Loucy (cell line): ENCODE data around the gene SAMSN1.

ENCODE experiments used
- EZH2phosphoT487 ChIP-seq: fragments of 200-600 bp; IDR thresholded peaks from 2 replicates; pipeline ENCODE4 v1.6.1; 2018; ENCODE audit warnings: antibody characterized with exemption, mild to moderate bottlenecking, moderate library complexity, borderline replicate concordance
- TF ChIP-seq, protein P1 (sequence below): fragments of 200-600 bp; sonication (generic); conservative IDR thresholded peaks from 2 replicates; pipeline ENCODE4 v1.5.1; 2014; ENCODE audit warnings: mild to moderate bottlenecking, antibody characterized with exemption, low read length

GRCh38 chr21:14557413-14557812 lies 11.3 kb upstream of the SAMSN1 start:
- no peak for TF ChIP-seq EZH2phosphoT487
- TF ChIP-seq, protein P1, sequence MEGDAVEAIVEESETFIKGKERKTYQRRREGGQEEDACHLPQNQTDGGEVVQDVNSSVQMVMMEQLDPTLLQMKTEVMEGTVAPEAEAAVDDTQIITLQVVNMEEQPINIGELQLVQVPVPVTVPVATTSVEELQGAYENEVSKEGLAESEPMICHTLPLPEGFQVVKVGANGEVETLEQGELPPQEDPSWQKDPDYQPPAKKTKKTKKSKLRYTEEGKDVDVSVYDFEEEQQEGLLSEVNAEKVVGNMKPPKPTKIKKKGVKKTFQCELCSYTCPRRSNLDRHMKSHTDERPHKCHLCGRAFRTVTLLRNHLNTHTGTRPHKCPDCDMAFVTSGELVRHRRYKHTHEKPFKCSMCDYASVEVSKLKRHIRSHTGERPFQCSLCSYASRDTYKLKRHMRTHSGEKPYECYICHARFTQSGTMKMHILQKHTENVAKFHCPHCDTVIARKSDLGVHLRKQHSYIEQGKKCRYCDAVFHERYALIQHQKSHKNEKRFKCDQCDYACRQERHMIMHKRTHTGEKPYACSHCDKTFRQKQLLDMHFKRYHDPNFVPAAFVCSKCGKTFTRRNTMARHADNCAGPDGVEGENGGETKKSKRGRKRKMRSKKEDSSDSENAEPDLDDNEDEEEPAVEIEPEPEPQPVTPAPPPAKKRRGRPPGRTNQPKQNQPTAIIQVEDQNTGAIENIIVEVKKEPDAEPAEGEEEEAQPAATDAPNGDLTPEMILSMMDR = no peak
